ENCODE measurements around the gene EXOSC10. TPM values are rescaled to one million over a fixed set of nuclear protein-coding genes. Genes with fewer than 3 reads are reported as not detected.
"Not testable (repeated sequence)": the region's sequence is repeated elsewhere in the genome, so short reads cannot be mapped to it uniquely, and the experiment has no call there.

The EXOSC10 gene
- total RNA-seq, 1 experiment from 2014 or later, result 73.0 TPM

GRCh38 chr1:11068600-11069473 is 30.8 kb downstream of the EXOSC10 start:
- CTCF ChIA-PET, result interaction anchor here (0.9 to 2.5 kb wide), 1 partner anchor 31 kb away, joined by 5 to 16 read pairs; no protein-coding TSS in a partner anchor
- DNase-seq (ENCODE audit: low spot score), result peak; percentile 3
- Mint-ChIP-seq H3K27ac (no peak overlapping the region), H3K36me3 (peaks cover 76% of the 10 kb centered on the region), H3K4me3 (no peak overlapping the region), H3K4me1 (peaks cover 5% of the 10 kb centered on the region), H3K27me3 (ENCODE audit: low read depth) (no peaks in the 10 kb centered on the region), H3K9me3 (no peaks in the 10 kb centered on the region)
- POLR2A ChIA-PET, result no interaction called here
- ATAC-seq, result no peak
- TF ChIP-seq KAT7 (CRISPR knock-in tag; IDR thresholded peaks at IDR 0.05; ENCODE audit: borderline replicate concordance) (no peak), CDX4 (CRISPR knock-in tag; IDR thresholded peaks at IDR 0.05; ENCODE audit: borderline replicate concordance) (no peak), ATF3 (CRISPR knock-in tag; conservative IDR thresholded peaks at IDR 0.05) (no peak), USF2 (CRISPR knock-in tag; IDR thresholded peaks at IDR 0.05) (no peak)

- H3K4me3 Mint-ChIP-seq, result no peak overlapping the region
- DNase-seq (ENCODE audit: low spot score) (peak; percentile 7), ATAC-seq (no peak)
- ChIA-PET CTCF (interaction anchor here (0.9 kb wide), 1 partner anchor 30 kb away, joined by 5 read pairs; no protein-coding TSS in a partner anchor), POLR2A (interaction anchor here (0.6 kb wide), 1 partner anchor 148 kb away, joined by 3 read pairs; no protein-coding TSS in a partner anchor)
- H3K27me3 Mint-ChIP-seq (ENCODE audit: low read depth), result no peaks in the 10 kb centered on the region
- H3K4me1 Mint-ChIP-seq, result peaks cover 5% of the 10 kb centered on the region
- no peaks in the 10 kb centered on the region for H3K9me3 Mint-ChIP-seq
- H3K36me3 Mint-ChIP-seq, result peaks cover 72% of the 10 kb centered on the region
- no peak overlapping the region for H3K27ac Mint-ChIP-seq
- no peak for TF ChIP-seq GTF2I (CRISPR knock-in tag; conservative IDR thresholded peaks at IDR 0.05)
- no peak for TF ChIP-seq CBFB (CRISPR knock-in tag; IDR thresholded peaks at IDR 0.05; ENCODE audit: low read depth)
Observed at GRCh38 chr1:11067716-11068599, 31.7 kb downstream of the EXOSC10 start.

- H3K36me3 Mint-ChIP-seq, result peaks cover 53% of the 10 kb centered on the region
Observed at GRCh38 chr1:11065796-11066195, 33.9 kb downstream of the EXOSC10 start.

GRCh38 chr1:11064942-11065341 is 34.7 kb downstream of the EXOSC10 start:
- POLR2A ChIA-PET, result no interaction called here
- H3K4me1 Mint-ChIP-seq, result peaks cover 7% of the 10 kb centered on the region
- no peaks in the 10 kb centered on the region for H3K9me3 Mint-ChIP-seq
- TF ChIP-seq MLX (CRISPR knock-in tag; IDR thresholded peaks at IDR 0.05), result no peak
- 0 out of 2 replicates have a peak, but pooled peaks have one; percentile 80 for TF ChIP-seq GTF2I (CRISPR knock-in tag; conservative IDR thresholded peaks at IDR 0.05)
- H3K27ac Mint-ChIP-seq, result no peak overlapping the region
- no peak for DNase-seq (ENCODE audit: low spot score)
- no peaks in the 10 kb centered on the region for H3K27me3 Mint-ChIP-seq (ENCODE audit: low read depth)
- H3K4me3 Mint-ChIP-seq, result no peak overlapping the region
- CTCF ChIA-PET, result interaction anchor here (0.7 to 2.3 kb wide), 2 partner anchors 27 to 67 kb away, joined by 3 to 24 read pairs; no protein-coding TSS in a partner anchor
- peaks cover 47% of the 10 kb centered on the region for H3K36me3 Mint-ChIP-seq
- ATAC-seq, result no peak

More at GRCh38 chr1:11065796-11066195, 33.9 kb downstream of the EXOSC10 start:
- DNase-seq (ENCODE audit: low spot score) (no peak), ATAC-seq (no peak)
- ChIA-PET CTCF (interaction anchor here (0.9 kb wide), 1 partner anchor 28 kb away, joined by 3 read pairs; no protein-coding TSS in a partner anchor), POLR2A (no interaction called here)
- no peaks in the 10 kb centered on the region for H3K27me3 Mint-ChIP-seq (ENCODE audit: low read depth)
- no peak overlapping the region for H3K4me3 Mint-ChIP-seq
- TF ChIP-seq FOXP1 (CRISPR knock-in tag; IDR thresholded peaks at IDR 0.05; ENCODE audit: borderline replicate concordance), result no peak
- TF ChIP-seq ZNF219 (CRISPR knock-in tag; IDR thresholded peaks at IDR 0.05; ENCODE audit: borderline replicate concordance), result no peak
- TF ChIP-seq ZNF121 (CRISPR knock-in tag; IDR thresholded peaks at IDR 0.05), result peak; percentile 76; the same call in 1 of the 2 replicates
- no peaks in the 10 kb centered on the region for H3K9me3 Mint-ChIP-seq
- peaks cover 3% of the 10 kb centered on the region for H3K4me1 Mint-ChIP-seq
- H3K27ac Mint-ChIP-seq, result no peak overlapping the region

- POLR2A ChIA-PET, result interaction anchor here (0.6 kb wide), 1 partner anchor 165 kb away, joined by 3 read pairs; no protein-coding TSS in a partner anchor
- CTCF ChIA-PET, result interaction anchor here (0.6 to 2.3 kb wide), 13 partner anchors 9 to 178 kb away, joined by 3 to 24 read pairs (median 4); partner anchors contain the start of genes EXOSC10 and TARDBP
- peak; percentile 13; the same call in 1 of the 2 replicates for ATAC-seq
- not testable (repeated sequence) for H3K9me3 Mint-ChIP-seq; H3K4me1 Mint-ChIP-seq; H3K27me3 Mint-ChIP-seq (ENCODE audit: low read depth); H3K27ac Mint-ChIP-seq; DNase-seq (ENCODE audit: low spot score); H3K4me3 Mint-ChIP-seq
- H3K36me3 Mint-ChIP-seq, result peaks cover 38% of the 10 kb centered on the region
Observed at GRCh38 chr1:11063937-11064537, 35.6 kb downstream of the EXOSC10 start.
